HG03196 (cell line): ENCODE results near the gene CHRFAM7A.
"Not testable (repeated sequence)": the region's sequence is repeated elsewhere in the genome, so short reads cannot be mapped to it uniquely, and the experiment has no call there.

ENCODE experiments used
- ATAC-seq: cut with Tn5 transposase; IDR thresholded peaks from one replicate; pipeline ENCODE4 v1.9.1; 2021; ENCODE audit not compliant: unreplicated experiment

CHRFAM7A gene

GRCh38 chr15:30392766-30393663 lies at the start of gene CHRFAM7A:
TSS of gene CHRFAM7A (minus strand) at chr15:30393540. CDS start at chr15:30383351, 10,189 bp downstream.
- not testable (repeated sequence) for ATAC-seq

GRCh38 chr15:30438348-30438747 lies 45.0 kb upstream of the CHRFAM7A start:
- ATAC-seq: not testable (repeated sequence)

- ATAC-seq: not testable (repeated sequence)
Measured at GRCh38 chr15:30435878-30436277, 42.5 kb upstream of the CHRFAM7A start.

GRCh38 chr15:30420723-30421122 lies 27.4 kb upstream of the CHRFAM7A start:
- ATAC-seq: not testable (repeated sequence)

GRCh38 chr15:30414160-30414559 lies 20.8 kb upstream of the CHRFAM7A start, which contains the start of gene GOLGA8R:
TSS of gene GOLGA8R (minus strand) at chr15:30414260. CDS start at chr15:30414162, 98 bp downstream.
- ATAC-seq: not testable (repeated sequence)

- ATAC-seq: not testable (repeated sequence)
Measured at GRCh38 chr15:30407636-30408035, 14.3 kb upstream of the CHRFAM7A start.

GRCh38 chr15:30398988-30399387 lies 5.6 kb upstream of the CHRFAM7A start:
- not testable (repeated sequence) for ATAC-seq

GRCh38 chr15:30393664-30393991 lies 288 bp upstream of the CHRFAM7A start:
- ATAC-seq: not testable (repeated sequence)

- not testable (repeated sequence) for ATAC-seq
Measured at GRCh38 chr15:30386318-30386887, 6.9 kb downstream of the CHRFAM7A start.

- ATAC-seq: not testable (repeated sequence)
Measured at GRCh38 chr15:30377082-30377413, 16.3 kb downstream of the CHRFAM7A start.

GRCh38 chr15:30376375-30377081 lies 16.8 kb downstream of the CHRFAM7A start:
- ATAC-seq: not testable (repeated sequence)

- not testable (repeated sequence) for ATAC-seq
Measured at GRCh38 chr15:30375872-30376271, 17.5 kb downstream of the CHRFAM7A start.

GRCh38 chr15:30374862-30375261 lies 18.5 kb downstream of the CHRFAM7A start:
- ATAC-seq: not testable (repeated sequence)

- ATAC-seq: not testable (repeated sequence)
Measured at GRCh38 chr15:30368271-30368670, 25.1 kb downstream of the CHRFAM7A start.

- not testable (repeated sequence) for ATAC-seq
Measured at GRCh38 chr15:30367246-30367645, 26.1 kb downstream of the CHRFAM7A start.

GRCh38 chr15:30361404-30361803 lies 31.9 kb downstream of the CHRFAM7A start:
- ATAC-seq: not testable (repeated sequence)

- not testable (repeated sequence) for ATAC-seq
Measured at GRCh38 chr15:30360990-30361389, 32.4 kb downstream of the CHRFAM7A start.

- ATAC-seq: not testable (repeated sequence)
Measured at GRCh38 chr15:30355043-30355442, 38.3 kb downstream of the CHRFAM7A start.

- not testable (repeated sequence) for ATAC-seq
Measured at GRCh38 chr15:30349803-30350202, 43.5 kb downstream of the CHRFAM7A start.

- not testable (repeated sequence) for ATAC-seq
Measured at GRCh38 chr15:30336584-30336983, 56.8 kb downstream of the CHRFAM7A start.

- ATAC-seq: not testable (repeated sequence)
Measured at GRCh38 chr15:30334152-30334551, 59.2 kb downstream of the CHRFAM7A start.
